Stromal cell of bone marrow (primary cell): ENCODE results near the gene NCOA7.
"Not testable (repeated sequence)": the region's sequence is repeated elsewhere in the genome, so short reads cannot be mapped to it uniquely, and the experiment has no call there.

Experiments
- DNase-seq: peaks from one replicate; pipeline ENCODE4 v3.0.0-alpha.2; 2012; ENCODE audit warnings: low read depth

The NCOA7 gene

GRCh38 chr6:125950716-125951115 is 160.0 kb downstream of the NCOA7 start:
- not testable (repeated sequence) for DNase-seq

GRCh38 chr6:125951323-125951722 is 160.6 kb downstream of the NCOA7 start:
- DNase-seq, result no peak

- no peak for DNase-seq
These were observed 162.2 kb downstream of the NCOA7 start for GRCh38 chr6:125952764-125953501.

GRCh38 chr6:125953502-125953875 is 162.7 kb downstream of the NCOA7 start:
- DNase-seq, result no peak

- no peak for DNase-seq
These were observed 164.1 kb downstream of the NCOA7 start for GRCh38 chr6:125954735-125955339.

- no peak for DNase-seq
These were observed 165.2 kb downstream of the NCOA7 start for GRCh38 chr6:125955973-125956372.

GRCh38 chr6:125956506-125957390 is 166.0 kb downstream of the NCOA7 start, which contains the start of gene HINT3:
Gene HINT3 (plus strand): TSS chr6:125956770. CDS start chr6:125956978, 208 bp downstream.
- DNase-seq, result peak; percentile 94

- no peak for DNase-seq
These were observed 166.6 kb downstream of the NCOA7 start for GRCh38 chr6:125957391-125957693.

- DNase-seq, result peak; percentile 54
These were observed 167.1 kb downstream of the NCOA7 start for GRCh38 chr6:125957845-125958244.

- no peak for DNase-seq
These were observed 168.3 kb downstream of the NCOA7 start for GRCh38 chr6:125959041-125959440.

- no peak for DNase-seq
These were observed 170.4 kb downstream of the NCOA7 start for GRCh38 chr6:125961117-125961516.

- no peak for DNase-seq
These were observed 172.2 kb downstream of the NCOA7 start for GRCh38 chr6:125962900-125963497.

GRCh38 chr6:125963817-125964216 is 173.1 kb downstream of the NCOA7 start:
- no peak for DNase-seq

GRCh38 chr6:125966569-125966968 is 175.8 kb downstream of the NCOA7 start:
- no peak for DNase-seq

GRCh38 chr6:125968493-125968892 is 177.7 kb downstream of the NCOA7 start:
- DNase-seq, result no peak

- no peak for DNase-seq
These were observed 180.0 kb downstream of the NCOA7 start for GRCh38 chr6:125970760-125971159.

- DNase-seq, result not testable (repeated sequence)
These were observed 181.7 kb downstream of the NCOA7 start for GRCh38 chr6:125972478-125972877.

- peak; percentile 54 for DNase-seq
These were observed 183.6 kb downstream of the NCOA7 start for GRCh38 chr6:125974214-125974866.

GRCh38 chr6:125979101-125979500 is 188.3 kb downstream of the NCOA7 start:
- no peak for DNase-seq
